Measurements from ENCODE around the gene ST8SIA1.
"Not testable (repeated sequence)": the region's sequence is repeated elsewhere in the genome, so short reads cannot be mapped to it uniquely, and the experiment has no call there.

The ST8SIA1 gene

DNA sequence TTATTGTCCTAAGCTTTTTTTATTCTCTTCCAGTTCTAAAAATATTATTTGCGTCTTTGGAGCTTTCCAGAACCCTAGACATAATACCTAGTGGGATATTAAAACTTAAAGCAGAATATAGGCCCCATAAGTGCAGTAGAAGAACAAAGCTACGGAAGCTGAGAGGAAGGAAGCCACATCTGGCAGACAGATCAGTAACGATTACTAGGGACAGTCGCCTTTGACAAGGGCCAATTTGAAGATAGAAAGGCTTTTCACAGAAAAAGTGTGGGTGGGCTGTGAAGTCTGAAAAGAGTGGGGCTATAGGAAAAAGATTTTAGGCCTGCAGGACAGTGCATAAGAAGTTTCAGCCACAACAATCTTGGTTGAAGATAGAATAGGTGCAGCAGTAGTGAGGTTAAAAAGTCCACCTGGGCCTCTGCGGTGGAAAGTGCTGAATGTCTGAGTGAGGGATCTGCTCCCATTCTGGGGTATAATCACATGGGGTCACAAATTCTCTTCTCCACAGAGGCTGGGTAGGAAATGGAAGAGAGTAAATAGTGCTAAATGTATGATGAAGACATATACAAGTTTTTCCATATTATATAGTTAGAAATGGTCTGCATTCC, 174.0 kb downstream of the ST8SIA1 start:
- no peak for DNase-seq

DNA sequence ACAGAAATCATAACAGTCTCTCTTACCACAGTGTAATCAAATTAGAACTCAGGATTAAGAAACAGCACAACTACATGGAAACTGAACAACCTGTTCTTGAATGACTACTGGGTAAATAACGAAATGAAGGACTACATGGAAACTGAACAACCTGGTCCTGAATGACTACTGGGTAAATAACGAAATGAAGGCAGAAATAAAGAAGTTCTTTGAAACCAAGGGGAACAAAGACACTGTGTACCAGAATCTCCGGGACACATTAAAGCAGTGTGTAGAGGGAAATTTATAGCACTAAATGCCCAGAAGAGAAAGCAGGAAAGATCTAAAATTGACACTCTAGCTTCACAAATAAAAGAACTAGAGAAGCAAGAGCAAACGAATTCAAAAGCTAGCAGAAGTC, 185.2 kb downstream of the ST8SIA1 start:
- DNase-seq: not testable (repeated sequence)

DNA sequence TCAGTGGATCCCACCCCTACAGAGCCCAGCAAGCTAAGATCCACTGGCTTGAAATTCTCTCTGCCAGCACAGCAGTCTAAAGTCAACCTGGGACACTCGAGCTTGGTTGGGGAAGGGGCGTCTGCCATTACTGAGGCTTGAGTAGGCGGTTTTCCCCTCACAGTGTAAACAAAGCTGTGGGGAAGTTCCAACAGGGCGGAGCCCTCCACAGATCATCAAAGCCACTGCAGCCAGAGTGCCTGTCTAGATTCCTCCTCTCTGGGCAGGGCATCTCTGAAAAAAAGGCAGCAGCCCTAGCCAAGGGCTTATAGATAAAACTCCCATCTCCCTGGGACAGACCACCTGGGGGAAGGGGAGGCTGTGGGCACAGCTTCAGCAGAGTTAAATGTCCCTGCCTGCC, 187.8 kb downstream of the ST8SIA1 start:
- DNase-seq: not testable (repeated sequence)
